HG02798 (cell line): ENCODE results near the gene THAP3.
"Not testable (repeated sequence)": the region's sequence is repeated elsewhere in the genome, so short reads cannot be mapped to it uniquely, and the experiment has no call there.

ENCODE experiments used
- ATAC-seq: cut with Tn5 transposase; IDR thresholded peaks from one replicate; pipeline ENCODE4 v1.9.1; 2021; ENCODE audit warnings: mild to moderate bottlenecking; ENCODE audit not compliant: unreplicated experiment, poor library complexity

The THAP3 gene

GRCh38 chr1:6662468-6662867 lies 37.8 kb downstream of the THAP3 start:
- ATAC-seq: not testable (repeated sequence)

DNA sequence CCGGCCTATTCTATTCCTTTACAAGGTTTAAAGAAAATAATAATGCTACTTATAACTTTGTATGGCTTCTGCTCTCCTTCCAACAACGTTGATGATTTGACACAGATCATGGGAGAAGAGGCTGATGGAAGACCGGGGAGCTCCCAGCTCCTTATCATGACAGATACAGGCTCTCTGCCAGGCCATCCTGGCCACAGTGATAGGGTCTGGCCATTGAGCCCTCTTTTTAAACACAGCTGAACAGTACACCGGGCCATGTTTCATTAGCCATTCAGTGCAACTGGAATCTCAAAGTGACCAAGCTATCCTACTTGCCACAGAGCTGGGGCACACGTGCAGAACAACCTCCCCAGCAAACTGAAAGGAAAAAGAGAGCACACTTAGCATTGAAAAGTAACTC lies 42.0 kb downstream of the THAP3 start:
- no peak for ATAC-seq

- ATAC-seq: no peak
These were observed 42.5 kb downstream of the THAP3 start for GRCh38 chr1:6667139-6667538.

DNA sequence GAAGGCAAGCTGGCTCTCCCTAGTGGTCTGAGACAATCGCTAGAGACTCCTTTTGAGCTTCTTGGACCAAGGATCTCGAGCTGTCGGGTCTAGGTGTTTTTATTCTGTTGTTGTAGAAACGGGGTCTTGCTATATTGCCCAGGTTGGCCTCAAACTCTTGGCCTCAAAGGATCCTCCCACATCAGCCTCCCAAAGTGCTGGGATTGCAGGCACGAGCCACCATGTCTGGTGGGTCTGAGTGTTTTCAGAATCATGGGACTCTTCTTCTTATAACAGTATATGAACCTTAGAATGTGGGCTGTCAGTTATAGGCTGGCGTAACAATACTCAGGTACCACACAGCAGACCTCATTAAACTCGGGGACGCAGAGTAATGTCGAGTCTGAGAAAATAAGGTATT lies 43.8 kb downstream of the THAP3 start:
- no peak for ATAC-seq

DNA sequence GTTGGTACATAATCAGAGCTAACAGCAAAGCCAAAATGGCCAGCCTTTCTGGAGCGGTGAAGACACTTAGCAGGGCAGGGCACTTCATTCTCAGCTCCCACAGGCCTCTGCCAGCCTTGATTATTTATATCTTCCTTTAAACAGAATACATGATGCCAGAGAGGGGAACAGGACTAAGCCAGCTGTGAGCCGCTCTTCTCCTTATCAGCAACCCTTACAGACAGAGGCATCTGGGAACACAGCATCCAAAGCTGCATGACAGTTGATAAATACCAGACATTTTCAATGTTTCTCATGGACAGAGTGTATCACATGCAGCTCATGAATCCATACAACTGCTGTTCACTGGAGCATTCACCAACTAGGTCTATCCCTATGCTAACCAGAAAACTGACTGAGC lies 47.9 kb downstream of the THAP3 start:
- ATAC-seq: no peak

DNA sequence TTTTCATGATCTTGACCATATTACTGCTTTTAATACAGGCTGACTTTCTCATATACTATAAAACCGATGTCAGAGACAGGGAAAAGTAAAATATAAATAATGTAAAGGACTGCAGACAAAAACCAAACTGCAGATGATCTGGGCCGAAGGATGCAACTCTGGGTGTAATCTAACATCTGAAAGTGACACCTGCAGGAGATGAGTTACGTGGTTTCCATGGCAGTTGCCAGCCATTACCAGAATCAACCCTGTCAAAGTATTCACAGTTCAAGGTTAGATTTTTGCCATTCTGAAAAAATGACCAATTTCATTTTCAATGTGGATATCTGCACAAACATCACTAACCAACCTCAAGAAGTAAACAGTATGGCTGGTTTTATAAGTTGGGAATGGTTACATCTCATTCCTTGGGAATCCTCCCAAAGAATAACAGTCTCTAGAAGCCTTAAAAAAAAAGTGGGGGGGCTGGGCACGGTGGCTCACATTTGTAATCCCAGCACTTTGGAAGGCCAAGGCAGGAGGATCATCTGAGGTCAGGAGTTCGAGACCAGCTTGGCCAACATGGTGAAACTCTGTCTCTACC lies 49.2 kb downstream of the THAP3 start:
- no peak for ATAC-seq

DNA sequence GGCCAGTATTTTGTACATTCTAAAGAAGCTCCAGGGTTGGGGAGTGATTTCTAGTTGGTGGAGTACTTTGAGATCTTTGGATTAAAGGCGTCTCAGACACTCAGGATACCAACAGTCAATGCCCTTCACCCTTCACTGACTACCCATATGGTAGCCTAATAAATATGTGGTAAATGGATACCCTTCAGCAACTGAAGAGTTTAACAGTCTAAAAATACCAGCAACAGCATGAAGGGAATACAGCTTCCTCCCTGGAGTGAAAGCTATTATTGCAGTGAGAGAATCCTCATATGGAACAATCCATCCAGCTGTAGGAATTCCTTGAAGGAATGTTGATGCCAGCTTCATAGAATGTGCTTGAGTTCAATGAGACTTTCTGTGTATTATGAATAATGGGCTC lies 50.1 kb downstream of the THAP3 start:
- ATAC-seq: no peak

- ATAC-seq: no peak
These were observed 51.3 kb downstream of the THAP3 start for GRCh38 chr1:6675941-6676340.
